Medulla oblongata (tissue), 1 donor: Measurements from ENCODE around the gene AUTS2.
A peak's percentile ranks its signal among the peaks of the same experiment; 100 is the strongest.

Experiments
- DNase-seq: peaks from one replicate; pipeline ENCODE4 v3.0.0-alpha.2; 2015; ENCODE audit errors: extremely low spot score

The AUTS2 gene

DNA sequence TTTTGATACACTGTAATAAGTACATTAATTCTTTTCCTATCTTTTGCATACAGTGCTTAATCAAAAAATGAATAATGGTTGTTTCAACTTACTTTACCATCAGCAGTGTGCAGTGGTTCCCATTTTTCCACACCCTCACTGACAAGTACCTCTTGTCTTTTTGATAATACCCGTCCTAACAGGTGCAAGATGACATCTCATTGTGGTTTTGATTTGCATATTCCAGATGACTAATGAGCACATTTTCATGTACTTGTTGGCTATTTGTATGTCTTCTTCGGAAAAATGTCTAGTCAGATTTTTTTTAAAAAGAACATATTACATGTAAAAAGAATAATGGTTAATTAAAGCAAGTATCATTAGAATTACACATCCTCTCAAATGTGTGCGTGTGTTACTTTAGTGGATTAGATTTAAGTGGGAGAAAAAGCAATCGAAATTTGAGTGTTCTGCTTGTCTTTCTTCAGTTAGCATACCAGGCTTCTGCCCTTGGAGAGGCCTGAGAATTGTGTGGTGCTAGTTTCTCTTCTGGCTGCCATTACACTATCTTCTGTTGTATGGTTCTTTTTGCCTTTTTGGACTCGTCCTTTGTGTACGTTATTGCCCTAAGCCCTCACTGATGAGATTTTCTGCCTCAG is 291.2 kb downstream of the AUTS2 start:
- no peak for DNase-seq

DNA sequence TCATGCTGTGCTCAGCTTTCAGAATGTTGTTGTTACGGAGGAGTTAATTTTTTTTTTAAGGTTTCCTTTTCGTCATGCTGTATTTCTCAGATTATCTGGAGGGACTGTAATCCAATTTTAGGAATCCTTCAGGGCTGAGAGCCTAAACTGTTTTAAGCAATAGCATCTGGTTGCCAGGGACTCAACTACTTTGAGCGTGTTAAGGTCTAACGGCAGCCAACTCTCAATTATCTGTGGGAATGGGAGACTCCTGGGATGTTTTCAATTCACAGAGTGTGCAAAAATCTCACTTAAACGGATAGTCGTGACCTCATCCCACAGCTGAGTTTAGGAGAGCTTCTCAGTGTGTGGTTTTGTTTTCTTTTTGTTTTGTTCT is 291.7 kb downstream of the AUTS2 start:
- no peak for DNase-seq

DNA sequence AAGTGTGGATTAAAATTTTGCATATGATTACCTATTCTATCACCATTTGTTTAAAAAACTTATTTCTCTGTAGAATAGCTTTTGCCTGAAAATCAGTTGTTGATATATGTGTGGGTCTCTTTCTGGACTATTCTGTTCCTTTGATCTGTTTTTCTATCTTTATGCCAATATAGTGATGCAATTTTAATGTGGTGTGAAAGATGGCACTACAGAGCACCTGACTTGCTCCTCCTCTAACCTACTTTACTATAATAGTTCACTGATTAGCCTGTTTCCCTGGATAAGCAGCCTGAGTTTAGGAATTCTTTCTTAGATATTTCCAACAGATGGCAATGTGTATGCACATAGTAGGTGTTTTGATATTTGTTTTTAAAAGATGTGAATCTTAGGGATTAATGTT is 294.5 kb downstream of the AUTS2 start:
- DNase-seq = no peak

GRCh38 chr7:69893906-69894305 is 295.6 kb downstream of the AUTS2 start:
- no peak for DNase-seq

DNA sequence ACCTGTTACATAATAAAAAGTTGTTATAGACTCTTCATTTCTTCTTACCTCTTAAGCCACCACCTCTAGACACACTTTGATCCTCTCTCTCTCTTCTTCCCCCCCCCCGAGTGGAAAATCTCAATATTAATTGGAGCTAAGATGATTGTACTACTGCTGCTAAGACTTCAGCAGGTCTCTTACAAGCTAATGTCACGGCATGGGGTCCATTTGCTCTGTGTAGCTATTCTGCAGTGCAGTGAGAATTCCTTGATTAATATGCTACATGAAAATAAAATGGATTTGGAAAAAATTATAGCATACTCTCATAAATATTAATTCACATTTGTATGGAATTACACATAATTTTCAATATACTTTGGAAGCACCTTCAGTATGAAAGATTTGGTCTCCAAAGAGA is 297.2 kb downstream of the AUTS2 start:
- no peak for DNase-seq

DNA sequence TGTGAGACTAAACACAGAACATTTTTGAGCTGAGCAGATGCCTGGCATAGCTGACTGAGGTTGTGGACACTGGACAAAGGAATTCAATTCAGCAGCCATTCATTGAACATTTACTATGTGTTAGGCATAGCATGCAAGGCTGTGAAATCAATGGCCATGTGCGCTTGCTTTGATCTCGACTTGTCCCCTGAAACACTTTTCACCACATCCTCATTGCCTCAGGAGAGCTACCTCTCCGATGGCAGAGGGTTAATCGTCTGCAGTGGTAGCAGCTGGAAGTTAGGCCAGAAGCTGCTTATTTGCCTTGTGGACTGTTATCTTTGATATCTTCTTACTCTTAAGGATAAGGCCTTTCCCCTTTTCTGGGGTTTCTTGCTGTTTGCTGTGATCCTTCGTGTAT is 297.8 kb downstream of the AUTS2 start:
- no peak for DNase-seq

- no peak for DNase-seq
Measured at GRCh38 chr7:69898189-69898588, 299.9 kb downstream of the AUTS2 start.

GRCh38 chr7:69903410-69903809 is 305.1 kb downstream of the AUTS2 start:
- no peak for DNase-seq

- no peak for DNase-seq
Measured at GRCh38 chr7:69906283-69906995, 308.2 kb downstream of the AUTS2 start.

DNA sequence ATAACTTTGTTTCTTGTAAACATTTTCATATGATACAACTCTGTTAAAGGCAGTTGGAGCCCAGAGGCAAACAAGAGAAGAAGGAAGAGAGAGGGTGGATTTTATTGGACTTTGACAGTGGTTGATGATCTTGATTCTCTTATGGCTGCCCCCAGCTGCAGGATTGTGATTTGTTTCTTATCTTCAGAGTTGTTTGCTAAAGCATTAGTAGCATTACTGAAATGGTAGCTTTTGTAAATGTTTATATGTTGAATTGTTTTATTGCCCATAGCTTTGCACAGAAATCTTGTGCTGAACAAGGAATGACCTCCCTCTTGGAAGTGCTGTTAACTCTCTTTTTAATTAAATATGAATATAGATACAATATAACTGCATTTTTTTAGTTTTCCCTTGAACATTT is 309.4 kb downstream of the AUTS2 start:
- DNase-seq = no peak

DNA sequence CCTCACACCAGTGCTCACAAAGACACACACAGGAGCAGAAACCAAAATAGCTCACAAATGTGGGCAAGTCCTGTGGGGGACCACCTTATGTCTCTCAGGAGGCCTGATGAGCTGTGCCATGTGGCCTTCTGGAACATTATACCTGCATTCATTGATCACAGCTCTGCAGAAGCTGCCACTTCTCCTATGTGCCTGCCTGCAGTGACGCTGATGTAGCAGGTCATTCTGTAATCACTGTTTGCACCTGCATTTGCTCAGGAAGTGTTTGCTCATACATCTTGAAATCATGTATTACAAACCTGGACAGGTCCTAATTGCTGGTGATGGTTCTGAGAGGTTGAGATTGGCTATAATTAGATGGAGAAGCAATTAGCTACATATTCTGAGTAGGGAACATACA is 310.2 kb downstream of the AUTS2 start:
- no peak for DNase-seq

GRCh38 chr7:69910150-69910549 is 311.9 kb downstream of the AUTS2 start:
- no peak for DNase-seq

DNA sequence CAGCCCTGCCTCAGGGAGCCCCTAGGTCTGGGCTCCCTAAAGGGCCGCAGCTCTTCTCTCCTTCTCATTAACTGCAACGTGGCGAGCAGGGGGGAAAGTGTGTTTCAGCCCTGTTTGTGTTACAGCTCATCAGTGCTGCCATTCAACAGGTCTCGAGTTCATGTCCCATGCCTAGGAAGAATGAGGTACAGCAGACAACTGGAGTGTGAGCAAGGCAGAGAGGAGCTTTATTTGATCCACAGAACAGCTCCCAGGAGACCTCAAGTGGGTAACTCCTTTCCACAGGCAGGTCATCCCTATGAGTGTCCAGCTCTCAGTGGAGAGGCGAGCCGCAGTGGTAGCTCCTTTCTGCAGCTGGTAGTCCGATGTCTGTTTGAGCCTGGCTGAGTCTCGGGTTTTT is 313.1 kb downstream of the AUTS2 start:
- DNase-seq = no peak

- no peak for DNase-seq
Measured at GRCh38 chr7:69912141-69912540, 313.9 kb downstream of the AUTS2 start.

DNA sequence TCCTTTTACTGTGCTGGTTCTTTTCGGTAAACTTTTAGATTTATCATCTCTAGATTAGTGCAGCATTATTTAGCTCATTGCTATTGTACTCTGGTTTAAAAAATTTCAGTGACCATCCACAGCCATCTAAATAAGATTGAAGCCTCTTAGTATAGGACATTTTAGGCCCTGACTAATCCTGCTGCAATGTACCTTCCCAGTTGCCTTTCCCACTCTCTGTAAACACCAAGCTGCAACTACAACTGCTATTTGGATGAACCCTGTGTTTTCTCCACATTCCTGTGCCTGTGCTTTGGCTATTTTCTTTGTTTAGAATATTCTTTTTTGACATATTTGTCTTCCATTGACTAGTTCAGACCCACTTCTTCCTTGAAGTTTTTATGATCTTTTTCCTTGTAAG is 314.6 kb downstream of the AUTS2 start:
- no peak for DNase-seq

- DNase-seq = no peak
Measured at GRCh38 chr7:69919426-69920111, 321.3 kb downstream of the AUTS2 start.

GRCh38 chr7:69920797-69921196 is 322.5 kb downstream of the AUTS2 start:
- no peak for DNase-seq

GRCh38 chr7:69922026-69922803 is 323.9 kb downstream of the AUTS2 start:
- no peak for DNase-seq

- no peak for DNase-seq
Measured at GRCh38 chr7:69927461-69927860, 329.2 kb downstream of the AUTS2 start.

DNA sequence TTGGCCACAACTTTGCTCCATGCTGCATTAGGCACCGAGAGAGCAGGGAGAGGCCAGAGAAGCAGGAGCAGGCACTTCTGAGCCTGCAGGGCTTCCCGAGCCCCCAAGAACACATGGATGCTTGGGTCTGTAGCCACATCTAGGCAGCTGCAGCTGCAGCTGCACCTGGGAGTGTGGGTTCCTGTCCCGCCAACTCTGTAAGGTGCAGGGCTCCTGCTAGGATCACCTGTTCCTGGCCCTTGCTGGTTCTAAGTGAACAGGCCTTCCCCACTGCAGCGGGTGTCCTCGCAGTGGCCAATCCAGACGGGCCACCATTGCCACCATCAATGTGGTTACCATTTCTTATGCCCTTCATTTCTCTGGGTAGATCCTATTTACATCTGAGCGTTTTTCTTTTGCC is 330.3 kb downstream of the AUTS2 start:
- no peak for DNase-seq

DNA sequence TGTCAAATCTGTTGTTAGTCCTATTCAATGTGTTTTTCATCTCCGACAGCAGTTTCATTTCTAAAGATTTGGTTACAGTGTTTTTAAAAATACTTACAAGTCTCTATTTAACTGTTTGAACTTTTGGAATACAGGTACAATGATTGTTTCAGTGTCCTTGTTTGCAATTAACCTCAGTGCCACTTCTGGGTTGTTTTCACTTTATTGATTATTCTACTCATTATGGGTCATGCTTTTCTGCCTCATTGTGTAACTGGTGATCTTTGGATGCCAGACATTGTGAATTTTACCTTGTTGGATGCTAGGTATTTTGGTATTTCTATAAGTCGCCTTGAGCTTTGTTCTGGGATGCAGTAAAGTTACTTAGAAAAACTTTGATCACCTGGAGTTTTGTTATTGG is 331.3 kb downstream of the AUTS2 start:
- DNase-seq = no peak

- peak; percentile 80 for DNase-seq
Measured at GRCh38 chr7:69932034-69932628, 333.9 kb downstream of the AUTS2 start.
